ENCODE measurements around the gene NAALADL2.

DNA sequence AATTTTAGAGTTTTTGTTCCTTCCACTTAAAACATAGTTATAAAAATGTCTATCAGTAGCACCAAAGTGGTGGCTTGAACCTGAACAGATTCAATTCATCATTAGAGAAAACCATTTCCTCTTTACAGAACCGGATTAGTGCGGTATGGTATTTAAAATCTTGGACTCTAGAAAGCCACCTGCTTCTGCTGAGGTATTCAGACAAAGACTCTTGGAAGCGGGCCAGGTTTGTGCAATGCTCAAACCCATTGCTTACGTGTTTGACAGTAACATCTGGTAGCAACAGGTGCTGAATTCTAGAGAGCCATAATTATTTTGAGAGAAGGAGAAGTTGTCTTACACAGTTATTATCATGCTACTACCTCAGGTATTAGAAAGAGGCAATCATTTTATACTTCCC lies 290.5 kb downstream of the NAALADL2 start:
- TF ChIP-seq POLR2A (IDR thresholded peaks at IDR 0.05; ENCODE audit: low read length) (no peak), GATA1 (IDR thresholded peaks at IDR 0.05; ENCODE audit: low read depth, low read length) (no peak)

Data from erythroblast (primary cell).